Right lobe of liver (tissue), 4 donors: Measurements from ENCODE around the gene NRIP1.

Experiments used
- CTCF ChIP-seq, 4 donors: fragments of 200-600 bp in 3 of 4; fragments of 450-650 bp in 1 of 4; IDR thresholded peaks; one replicate each; pipeline versions ENCODE4 v1.5.1 to v1.8.0; 2016 to 2022; ENCODE audit warnings: antibody characterized with exemption in 4 of 4, mild to moderate bottlenecking in 2 of 4
- POLR2A ChIP-seq: fragments of 450-650 bp; IDR thresholded peaks from one replicate; pipeline ENCODE4 v1.6.1; 2017; ENCODE audit warnings: antibody characterized with exemption, mild to moderate bottlenecking
- donor health status: DM: no; HTN: no; CAD: no.
- donor health status: DM: no; HTN: no; CAD: no.
- donor health status: DM: no; HTN: yes; CAD: no.

GRCh38 chr21:15097580-15097979 lies 32.8 kb upstream of the NRIP1 start:
- no peak for TF ChIP-seq POLR2A
- TF ChIP-seq CTCF (IDR thresholded peaks at IDR 0.05): no peak
